GM23338 (cell line): ENCODE data around the gene FOXE3.

Source experiments
- CTCF ChIP-seq, 2 experiments: fragments of 200-600 bp in 1 of 2; sonication (generic) in 1 of 2; conservative IDR thresholded peaks; 2 replicates each; pipeline versions ENCODE4 v1.5.1 to v1.6.1; 2016 to 2017; ENCODE audit warnings: antibody characterized with exemption in 2 of 2, low read depth in 2 of 2, mild to moderate bottlenecking in 2 of 2, moderate library complexity in 1 of 2
- EZH2 ChIP-seq: fragments of 200-600 bp; sonication (generic); IDR thresholded peaks from one replicate; pipeline ENCODE4 v1.8.0; 2017; ENCODE audit warnings: antibody characterized with exemption, mild to moderate bottlenecking, low read depth; ENCODE audit not compliant: unreplicated experiment

GRCh38 chr1:47440599-47441081, 24.6 kb downstream of the FOXE3 start:
- peak; percentile 78 for TF ChIP-seq EZH2
- no peak for TF ChIP-seq CTCF (conservative IDR thresholded peaks at IDR 0.05; ENCODE audit: low read depth in 2 of 2)
